ENCODE results near the gene RDH8. TPM values are rescaled to one million over a fixed set of nuclear protein-coding genes. Genes with fewer than 3 reads are reported as not detected.
A peak's percentile ranks its signal among the peaks of the same experiment; 100 is the strongest.
"Not testable (repeated sequence)": the region's sequence is repeated elsewhere in the genome, so short reads cannot be mapped to it uniquely, and the experiment has no call there.

The RDH8 gene
- total RNA-seq, 1 donor = not detected

DNA sequence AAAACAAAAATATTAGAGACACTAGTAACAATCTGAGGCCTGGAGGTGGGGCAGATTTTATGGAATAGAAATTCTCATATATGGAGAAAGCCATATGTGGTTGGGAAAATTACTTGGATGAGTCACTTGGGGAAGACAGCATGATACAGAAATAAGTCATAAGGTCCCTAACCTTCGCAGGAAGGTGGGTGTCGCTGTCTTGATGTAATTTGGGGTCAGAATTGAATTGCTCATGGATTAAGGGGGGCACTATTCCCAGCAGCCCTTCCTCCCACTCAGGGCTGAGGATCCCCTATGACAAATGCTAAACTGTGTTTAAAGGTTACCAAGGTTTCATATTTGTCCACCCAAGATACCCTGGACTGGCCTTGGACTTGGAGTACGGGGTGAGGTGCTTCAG, 5.0 kb downstream of the RDH8 start:
- peak; percentile 25 for DNase-seq (ENCODE audit: low read depth)
- H3K4me3 ChIP-seq (ENCODE audit: low read depth, low read length) = no peak overlapping the region
- no peak for TF ChIP-seq CTCF (IDR thresholded peaks at IDR 0.05; ENCODE audit: insufficient read depth, low read depth, low read length)

DNA sequence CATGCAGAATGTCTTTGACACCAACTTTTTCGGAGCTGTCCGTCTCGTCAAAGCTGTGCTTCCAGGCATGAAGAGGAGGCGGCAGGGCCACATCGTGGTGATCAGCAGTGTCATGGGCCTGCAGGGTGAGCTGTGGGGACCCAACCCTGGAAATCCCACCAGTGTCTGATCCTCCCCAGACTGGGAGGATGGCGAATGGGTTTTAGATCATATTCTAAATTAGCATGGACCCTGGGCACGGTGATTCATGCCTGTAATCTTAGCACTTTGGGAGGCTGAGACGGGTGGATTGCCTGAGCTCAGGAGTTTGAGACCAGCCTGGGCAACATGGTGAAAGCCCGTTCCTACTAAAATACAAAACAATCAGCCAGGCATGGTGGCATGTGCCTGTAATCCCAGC, 5.5 kb downstream of the RDH8 start:
- no peak overlapping the region for H3K4me3 ChIP-seq (ENCODE audit: low read depth, low read length)
- no peak for DNase-seq (ENCODE audit: low read depth)
- no peak for TF ChIP-seq CTCF (IDR thresholded peaks at IDR 0.05; ENCODE audit: insufficient read depth, low read depth, low read length)

GRCh38 chr19:10019246-10019645, 6.0 kb downstream of the RDH8 start:
- DNase-seq (ENCODE audit: low read depth) = no peak
- TF ChIP-seq CTCF (IDR thresholded peaks at IDR 0.05; ENCODE audit: insufficient read depth, low read depth, low read length) = no peak
- H3K4me3 ChIP-seq (ENCODE audit: low read depth, low read length) = no peak overlapping the region

DNA sequence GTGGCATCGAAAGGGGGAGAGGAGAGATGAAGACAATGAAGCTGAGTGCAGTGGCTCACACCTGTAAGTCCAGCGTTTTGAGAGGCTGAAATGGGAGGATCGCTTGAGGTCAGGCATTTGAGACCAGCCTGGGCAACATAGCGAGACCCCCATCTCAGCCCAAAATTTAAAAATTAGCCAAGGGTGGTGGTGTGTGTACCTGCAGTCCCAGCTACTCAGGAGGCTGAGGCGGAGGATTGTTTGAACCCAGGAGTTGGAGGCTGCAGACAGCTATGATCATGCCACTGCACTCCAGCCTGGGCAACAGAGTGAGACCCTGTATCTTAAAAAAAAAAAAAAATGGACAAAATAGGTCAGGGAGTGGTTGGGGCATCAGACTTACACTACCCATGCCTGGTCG, 7.6 kb downstream of the RDH8 start:
- H3K4me3 ChIP-seq (ENCODE audit: low read depth, low read length) = no peak overlapping the region
- TF ChIP-seq CTCF (IDR thresholded peaks at IDR 0.05; ENCODE audit: insufficient read depth, low read depth, low read length) = no peak
- no peak for DNase-seq (ENCODE audit: low read depth)

DNA sequence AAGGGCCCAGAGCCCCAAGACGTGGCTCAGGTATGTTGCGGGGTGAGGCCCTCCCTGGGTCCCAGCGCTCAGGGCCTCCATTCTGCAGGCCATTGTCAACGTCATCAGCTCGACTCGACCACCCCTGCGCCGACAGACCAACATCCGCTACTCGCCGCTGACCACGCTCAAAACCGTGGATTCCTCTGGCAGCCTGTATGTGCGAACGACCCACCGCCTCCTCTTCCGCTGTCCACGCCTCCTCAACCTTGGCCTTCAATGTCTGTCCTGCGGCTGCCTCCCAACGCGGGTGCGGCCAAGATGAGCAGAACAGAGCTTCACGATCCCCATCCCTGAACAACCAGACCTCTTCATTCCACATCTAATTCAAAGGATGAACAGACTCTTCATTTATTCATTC, 8.2 kb downstream of the RDH8 start:
- no peak for DNase-seq (ENCODE audit: low read depth)
- H3K4me3 ChIP-seq (ENCODE audit: low read depth, low read length) = no peak overlapping the region
- TF ChIP-seq CTCF (IDR thresholded peaks at IDR 0.05; ENCODE audit: insufficient read depth, low read depth, low read length) = no peak

DNA sequence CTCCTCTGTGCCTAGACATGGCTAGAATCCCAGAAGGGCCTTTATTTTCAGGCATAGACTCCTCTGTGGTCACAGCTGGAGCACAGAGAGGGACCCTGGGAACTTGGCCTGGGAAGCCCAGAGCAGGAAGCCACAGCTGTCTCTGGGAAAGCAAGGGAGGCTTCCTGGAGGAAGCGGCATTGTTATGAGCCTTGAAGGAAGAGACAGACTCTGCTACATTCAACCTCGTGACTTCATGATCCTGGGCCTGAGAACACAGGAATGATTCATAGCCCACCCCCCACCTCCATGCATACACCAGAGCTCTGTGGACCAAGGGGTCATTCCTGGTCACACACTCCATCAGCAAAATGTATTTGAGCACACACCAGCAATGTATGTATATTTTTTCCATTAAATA, 8.6 kb downstream of the RDH8 start:
- no peak overlapping the region for H3K4me3 ChIP-seq (ENCODE audit: low read depth, low read length)
- no peak for TF ChIP-seq CTCF (IDR thresholded peaks at IDR 0.05; ENCODE audit: insufficient read depth, low read depth, low read length)
- DNase-seq (ENCODE audit: low read depth) = no peak

- DNase-seq (ENCODE audit: low read depth); H3K4me3 ChIP-seq (ENCODE audit: low read depth, low read length): not testable (repeated sequence)
Measured at GRCh38 chr19:10023096-10023495, 9.8 kb downstream of the RDH8 start.

Measured in fibroblast of villous mesenchyme (primary cell).